GM23248 (cell line): ENCODE data around the gene TECPR2.

Source experiments
- EZH2 ChIP-seq: fragments of 200-600 bp; sonication (generic); IDR thresholded peaks from 2 replicates; pipeline ENCODE4 v1.6.1; 2018; ENCODE audit warnings: antibody characterized with exemption, mild to moderate bottlenecking; ENCODE audit not compliant: insufficient read depth, poor library complexity, severe bottlenecking
- EZH2phosphoT487 ChIP-seq: fragments of 200-600 bp; sonication (generic); IDR thresholded peaks from 2 replicates; pipeline ENCODE4 v1.6.1; 2018; ENCODE audit warnings: antibody characterized with exemption, moderate library complexity, mild to moderate bottlenecking, low read depth; ENCODE audit not compliant: insufficient read depth

- TF ChIP-seq EZH2 (no peak), EZH2phosphoT487 (no peak)
Measured at GRCh38 chr14:102485693-102486512, 123.2 kb downstream of the TECPR2 start.
